ENCODE data around the gene POMZP3. TPM values are rescaled to one million over a fixed set of nuclear protein-coding genes. Genes with fewer than 3 reads are reported as not detected.
"Not testable (repeated sequence)": the region's sequence is repeated elsewhere in the genome, so short reads cannot be mapped to it uniquely, and the experiment has no call there.

The POMZP3 gene
- total RNA-seq, 6 donors from 2014 or later: 6.7 to 28.3 (median 11.9) TPM

- H3K27ac ChIP-seq; H3K4me3 ChIP-seq; H3K9me3 ChIP-seq; H3K27me3 ChIP-seq; H3K36me3 ChIP-seq; ATAC-seq (ENCODE audit: low FRiP score in 2 of 2); DNase-seq; H3K4me1 ChIP-seq: not testable (repeated sequence)
- WGBS, 2 donors: 94 to 97% methylated on average over 3 of the region's 3 CpGs
These were observed 65.7 kb downstream of the POMZP3 start for GRCh38 chr7:76561342-76561741.

- not testable (repeated sequence) for H3K9me3 ChIP-seq; H3K4me1 ChIP-seq; H3K27me3 ChIP-seq; H3K36me3 ChIP-seq; DNase-seq; ATAC-seq (ENCODE audit: low FRiP score in 2 of 2); H3K27ac ChIP-seq; H3K4me3 ChIP-seq
- WGBS, 2 donors: 78% methylated on average over 3 to 4 of the region's 4 CpGs
These were observed 66.9 kb downstream of the POMZP3 start for GRCh38 chr7:76560157-76560556.

Other genes with a start within 250 kb of the POMZP3 start
- gene SSC4D, start 217.6 kb downstream of the POMZP3 start, total RNA-seq: 1 to 10 TPM in 5 of 6 donors, not detected in 1; 1.7 to 2.1 (median 1.9) TPM
- gene ZP3, start 202.3 kb downstream of the POMZP3 start, total RNA-seq: 10 to 100 TPM in 1 of 6 donors, 1 to 10 TPM in 1, under 1 TPM in 3, not detected in 1; 0.61 to 11.8 (median 0.78) TPM
- gene DTX2, start 165.6 kb downstream of the POMZP3 start, total RNA-seq: 10 to 100 TPM; 24.2 to 82.8 (median 36.1) TPM
- gene UPK3B, start 116.7 kb downstream of the POMZP3 start, total RNA-seq: 100 to 1,000 TPM in 1 of 6 donors, 10 to 100 TPM in 5; 26.8 to 507 (median 51.0) TPM
- gene SPDYE16, start 84.0 kb downstream of the POMZP3 start, total RNA-seq: 1 to 10 TPM in 2 of 6 donors, under 1 TPM in 2, not detected in 2; 0.24 to 1.2 (median 0.67) TPM